ENCODE data around the gene UBE2J2. TPM values are rescaled to one million over a fixed set of nuclear protein-coding genes. Genes with fewer than 3 reads are reported as not detected.

UBE2J2 gene
- total RNA-seq, 1 donor from 2014 or later: 49.3 TPM

- no peak for DNase-seq (ENCODE audit: low read depth)
- peak overlapping the region; percentile 73 for H3K4me3 ChIP-seq (ENCODE audit: low read depth, low read length)
- TF ChIP-seq CTCF (conservative IDR thresholded peaks at IDR 0.05; ENCODE audit: low read depth, low read length): peak; percentile 7
Measured at GRCh38 chr1:1305300-1306069, 31.8 kb upstream of the UBE2J2 start.

- TF ChIP-seq CTCF (conservative IDR thresholded peaks at IDR 0.05; ENCODE audit: low read depth, low read length): no peak
- DNase-seq (ENCODE audit: low read depth): no peak
- peak overlapping the region; percentile 73 for H3K4me3 ChIP-seq (ENCODE audit: low read depth, low read length)
Measured at GRCh38 chr1:1304331-1305299, 31.0 kb upstream of the UBE2J2 start.

- TF ChIP-seq CTCF (conservative IDR thresholded peaks at IDR 0.05; ENCODE audit: low read depth, low read length): no peak
- no peak overlapping the region for H3K4me3 ChIP-seq (ENCODE audit: low read depth, low read length)
- no peak for DNase-seq (ENCODE audit: low read depth)
Measured at GRCh38 chr1:1303736-1304135, 30.1 kb upstream of the UBE2J2 start.

GRCh38 chr1:1302951-1303509 is 29.4 kb upstream of the UBE2J2 start:
- TF ChIP-seq CTCF (conservative IDR thresholded peaks at IDR 0.05; ENCODE audit: low read depth, low read length): no peak
- DNase-seq (ENCODE audit: low read depth): no peak
- no peak overlapping the region for H3K4me3 ChIP-seq (ENCODE audit: low read depth, low read length)

- no peak for DNase-seq (ENCODE audit: low read depth)
- H3K4me3 ChIP-seq (ENCODE audit: low read depth, low read length): no peak overlapping the region
- peak; percentile 58 for TF ChIP-seq CTCF (conservative IDR thresholded peaks at IDR 0.05; ENCODE audit: low read depth, low read length)
Measured at GRCh38 chr1:1302006-1302430, 28.4 kb upstream of the UBE2J2 start.

GRCh38 chr1:1300352-1300739 is 26.7 kb upstream of the UBE2J2 start:
- no peak overlapping the region for H3K4me3 ChIP-seq (ENCODE audit: low read depth, low read length)
- peak; percentile 5 for TF ChIP-seq CTCF (conservative IDR thresholded peaks at IDR 0.05; ENCODE audit: low read depth, low read length)
- no peak for DNase-seq (ENCODE audit: low read depth)
